ENCODE results near the gene L3MBTL2. TPM values are rescaled to one million over a fixed set of nuclear protein-coding genes. Genes with fewer than 3 reads are reported as not detected.

The L3MBTL2 gene
- total RNA-seq, 1 experiment from 2014 or later: 33.6 TPM

GRCh38 chr22:41234815-41235695 lies 29.9 kb downstream of the L3MBTL2 start:
- no CpG with 5 or more reads among the region's 19 CpGs for WGBS (ENCODE audit: extremely low coverage, insufficient read length, low lambda C conversion rate)
- no peaks in the 10 kb centered on the region for H3K23me2 ChIP-seq (ENCODE audit: insufficient read length, low read depth, low read length, poor library complexity, severe bottlenecking)
- no peak overlapping the region for H2BK12ac ChIP-seq (ENCODE audit: insufficient read length, low read depth, low read length)

More at GRCh38 chr22:41234815-41235695, 29.9 kb downstream of the L3MBTL2 start:
- Mint-ChIP-seq H3K4me1 (peaks cover 14% of the 10 kb centered on the region in 2 experiments), H3K27ac (no peak overlapping the region; a peak in 1 of 7 replicates), H3K4me3 (no peak overlapping the region), H3K27me3 (ENCODE audit: low read depth) (peaks cover 5% of the 10 kb centered on the region), H3K9me3 (no peaks in the 10 kb centered on the region), H3K36me3 (ENCODE audit: insufficient read depth in 1 of 3, low read depth in 3 of 3) (peaks cover 2 to 16% (median 4%) of the 10 kb centered on the region in 3 experiments; a peak in 4 of 7 replicates)
- Histone ChIP-seq H3K27me3 (ENCODE audit: insufficient read depth, low read length) (no peaks in the 10 kb centered on the region; the same call in 1 of the 2 replicates), H3K27ac (ENCODE audit: insufficient read length, low read depth, low read length) (no peak overlapping the region), H2BK15ac (ENCODE audit: low read depth, low read length) (no peak overlapping the region), H3K4me1 (ENCODE audit: insufficient read depth, low read length) (no peaks in the 10 kb centered on the region), H3K4me2 (ENCODE audit: insufficient read depth, insufficient read length, low read length) (no peak overlapping the region), H2AFZ (ENCODE audit: low read length) (no peak overlapping the region), H4K20me1 (ENCODE audit: control insufficient read depth, insufficient read depth, insufficient read length) (no peaks in the 10 kb centered on the region), H3K18ac (ENCODE audit: insufficient read length, low read depth, low read length) (no peak overlapping the region), H3K4ac (ENCODE audit: low read depth, low read length) (no peak overlapping the region), H2BK20ac (ENCODE audit: low read depth, low read length, poor library complexity, severe bottlenecking) (no peak overlapping the region), H3K9ac (ENCODE audit: extremely low read depth, insufficient read length, low read length) (no peak overlapping the region), H3K23ac (ENCODE audit: insufficient read length, low read depth, low read length) (no peak overlapping the region), H3K79me2 (ENCODE audit: insufficient read depth, low read length) (no peaks in the 10 kb centered on the region), H3K9me3 (ENCODE audit: control insufficient read depth, low read depth, low read length) (no peaks in the 10 kb centered on the region), H3K14ac (ENCODE audit: insufficient read depth, low read length) (no peak overlapping the region; the same call in 1 of the 2 replicates), H3K56ac (ENCODE audit: insufficient read length, low read depth, low read length) (no peak overlapping the region), H2AK5ac (ENCODE audit: insufficient read length, low read length) (no peak overlapping the region), H2BK120ac (ENCODE audit: low read depth, low read length, poor library complexity, severe bottlenecking) (no peak overlapping the region), H4K8ac (replicated peaks; ENCODE audit: insufficient read length, low read depth, low read length) (no peak overlapping the region), H4K5ac (ENCODE audit: insufficient read length, low read depth, low read length) (no peak overlapping the region), H2BK5ac (ENCODE audit: insufficient read length, low read length) (no peak overlapping the region), H3K79me1 (ENCODE audit: insufficient read depth, low read depth, low read length, poor library complexity, severe bottlenecking) (no peaks in the 10 kb centered on the region), H3T11ph (ENCODE audit: low read length) (no peak overlapping the region), H4K91ac (ENCODE audit: insufficient read length, low read depth, low read length) (no peak overlapping the region)
- DNase-seq: no peak
- no peak for TF ChIP-seq CTCF (conservative IDR thresholded peaks at IDR 0.05)
